ENCODE results near the gene NGDN. TPM values are rescaled to one million over a fixed set of nuclear protein-coding genes. Genes with fewer than 3 reads are reported as not detected.

The NGDN gene
- total RNA-seq, 1 donor from 2014 or later: 41.3 TPM

DNA sequence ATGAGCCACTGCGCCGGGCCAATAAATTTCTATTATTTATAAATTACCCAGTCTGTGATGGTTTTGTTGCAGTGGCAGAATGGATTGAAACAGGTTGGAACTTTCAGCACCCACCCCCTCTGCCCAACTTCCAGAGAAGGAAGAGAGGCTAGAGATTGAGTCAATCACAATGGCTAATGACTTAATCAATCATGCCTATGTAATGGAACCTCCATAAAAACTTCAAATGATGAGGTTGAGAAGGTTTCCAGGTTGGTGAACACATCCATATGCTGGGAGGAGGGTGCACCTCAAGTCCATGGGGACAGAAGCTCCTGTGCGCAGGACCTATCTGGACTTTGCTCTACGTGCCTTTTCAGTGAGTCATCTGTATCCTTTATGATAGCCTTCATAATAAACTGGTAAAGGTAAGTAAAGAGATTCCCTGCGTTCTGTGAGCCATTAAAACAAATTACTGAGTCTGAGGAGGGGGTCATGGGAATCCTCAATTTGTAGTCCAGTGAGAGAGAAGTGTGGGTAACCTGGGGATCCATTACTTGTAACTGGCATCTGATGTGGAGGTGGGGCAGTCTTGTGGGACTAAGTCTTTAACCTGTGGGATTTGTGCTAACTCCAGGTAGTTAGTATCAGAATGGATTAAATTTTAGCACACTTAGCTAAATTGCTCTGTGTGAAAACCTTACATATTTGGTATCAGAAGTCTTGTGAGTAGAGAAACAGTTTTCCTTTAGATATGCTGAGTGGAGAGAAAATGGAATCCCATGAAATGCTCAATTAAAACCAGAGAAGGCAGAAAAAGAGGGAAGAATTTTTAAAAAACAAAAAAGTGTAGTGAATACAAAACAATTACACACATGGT, 11.7 kb upstream of the NGDN start:
- TF ChIP-seq, protein P1, sequence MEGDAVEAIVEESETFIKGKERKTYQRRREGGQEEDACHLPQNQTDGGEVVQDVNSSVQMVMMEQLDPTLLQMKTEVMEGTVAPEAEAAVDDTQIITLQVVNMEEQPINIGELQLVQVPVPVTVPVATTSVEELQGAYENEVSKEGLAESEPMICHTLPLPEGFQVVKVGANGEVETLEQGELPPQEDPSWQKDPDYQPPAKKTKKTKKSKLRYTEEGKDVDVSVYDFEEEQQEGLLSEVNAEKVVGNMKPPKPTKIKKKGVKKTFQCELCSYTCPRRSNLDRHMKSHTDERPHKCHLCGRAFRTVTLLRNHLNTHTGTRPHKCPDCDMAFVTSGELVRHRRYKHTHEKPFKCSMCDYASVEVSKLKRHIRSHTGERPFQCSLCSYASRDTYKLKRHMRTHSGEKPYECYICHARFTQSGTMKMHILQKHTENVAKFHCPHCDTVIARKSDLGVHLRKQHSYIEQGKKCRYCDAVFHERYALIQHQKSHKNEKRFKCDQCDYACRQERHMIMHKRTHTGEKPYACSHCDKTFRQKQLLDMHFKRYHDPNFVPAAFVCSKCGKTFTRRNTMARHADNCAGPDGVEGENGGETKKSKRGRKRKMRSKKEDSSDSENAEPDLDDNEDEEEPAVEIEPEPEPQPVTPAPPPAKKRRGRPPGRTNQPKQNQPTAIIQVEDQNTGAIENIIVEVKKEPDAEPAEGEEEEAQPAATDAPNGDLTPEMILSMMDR (conservative IDR thresholded peaks at IDR 0.05; ENCODE audit: low read depth, low read length): no peak
- no peak overlapping the region for H3K4me3 ChIP-seq (ENCODE audit: low read depth, low read length)
- DNase-seq (ENCODE audit: low read depth): no peak

DNA sequence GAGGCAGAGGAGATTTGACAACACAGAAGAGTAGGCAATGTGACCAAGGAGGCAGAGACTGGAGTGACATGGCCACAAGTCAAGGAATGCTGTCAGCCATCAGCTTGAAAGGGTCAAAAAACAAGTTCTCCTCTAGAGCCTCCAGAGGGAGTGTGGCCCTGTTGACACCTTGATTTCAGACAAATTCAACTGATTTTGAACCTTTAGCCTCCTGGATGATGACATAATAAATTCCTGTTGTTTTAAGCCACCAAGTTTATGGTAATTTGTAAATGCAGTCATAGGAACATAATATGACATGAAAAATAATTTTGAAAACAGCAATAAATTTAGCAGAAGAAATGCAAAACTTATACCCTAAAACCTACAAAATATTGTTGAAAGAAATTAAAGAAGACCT, 8.5 kb upstream of the NGDN start:
- no peak overlapping the region for H3K4me3 ChIP-seq (ENCODE audit: low read depth, low read length)
- TF ChIP-seq, protein P1 (conservative IDR thresholded peaks at IDR 0.05; ENCODE audit: low read depth, low read length): no peak
- DNase-seq (ENCODE audit: low read depth): no peak

DNA sequence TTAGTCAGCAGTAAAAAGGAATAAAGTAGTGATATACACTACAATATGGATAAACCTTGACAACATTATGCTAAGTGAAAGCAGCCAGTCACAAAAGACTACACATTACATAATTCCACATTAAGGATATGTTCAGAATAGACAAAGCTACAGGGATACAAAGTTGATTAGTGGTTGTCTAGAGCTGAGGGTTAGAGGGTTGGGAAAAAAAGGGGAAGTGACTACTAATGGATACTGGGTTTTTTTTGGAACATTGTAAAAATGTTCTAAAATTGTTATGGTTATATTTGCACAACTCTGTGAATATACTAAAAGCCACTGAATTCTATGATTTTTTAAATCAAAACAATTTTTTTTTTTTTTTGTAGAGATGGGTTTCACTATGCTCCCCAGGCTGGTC, 4.8 kb upstream of the NGDN start:
- no peak overlapping the region for H3K4me3 ChIP-seq (ENCODE audit: low read depth, low read length)
- no peak for DNase-seq (ENCODE audit: low read depth)
- TF ChIP-seq, protein P1 (conservative IDR thresholded peaks at IDR 0.05; ENCODE audit: low read depth, low read length): no peak

DNA sequence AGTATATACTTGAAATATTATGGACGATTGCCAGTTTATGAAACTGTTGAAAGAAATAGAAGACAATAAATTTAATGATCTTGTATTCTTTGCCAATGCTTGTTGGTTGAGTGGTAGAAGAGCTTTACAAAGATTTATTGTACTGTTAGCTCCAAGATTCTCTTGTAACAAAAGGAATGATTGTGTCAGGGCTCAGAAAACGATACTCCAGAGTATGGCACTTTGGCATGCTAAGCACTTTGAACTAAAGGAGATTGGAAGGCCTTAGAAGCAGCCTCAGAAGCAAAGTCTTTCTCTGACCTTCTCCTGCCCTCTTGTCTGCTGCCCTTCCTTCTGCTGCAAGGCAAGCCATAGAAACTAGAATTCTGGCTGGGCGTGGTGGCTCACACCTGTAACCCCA, 4.2 kb upstream of the NGDN start:
- TF ChIP-seq, protein P1 (conservative IDR thresholded peaks at IDR 0.05; ENCODE audit: low read depth, low read length): no peak
- no peak overlapping the region for H3K4me3 ChIP-seq (ENCODE audit: low read depth, low read length)
- no peak for DNase-seq (ENCODE audit: low read depth)

DNA sequence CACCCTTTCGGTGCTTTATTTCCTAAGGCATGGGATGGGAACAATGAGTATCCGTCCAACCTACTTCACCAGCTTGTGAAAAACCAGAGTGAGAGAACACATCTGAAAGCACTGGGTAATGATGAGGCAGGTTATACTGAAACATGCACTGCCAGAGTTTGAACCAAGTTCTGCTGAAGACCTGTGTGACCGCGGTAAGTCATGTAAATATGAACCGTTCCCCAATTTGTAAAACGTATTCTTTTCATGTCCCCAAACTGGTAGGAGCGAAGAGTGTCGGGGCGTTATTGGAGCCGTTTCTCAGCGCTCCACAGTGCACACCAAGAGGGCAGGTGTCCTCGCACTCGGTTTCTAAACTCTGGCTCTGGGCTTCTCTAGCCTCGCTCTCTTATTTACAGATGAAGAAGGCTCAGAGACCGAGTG, 788 bp upstream of the NGDN start:
- no peak for DNase-seq (ENCODE audit: low read depth)
- H3K4me3 ChIP-seq (ENCODE audit: low read depth, low read length): peak overlapping the region; percentile 51
- TF ChIP-seq, protein P1 (conservative IDR thresholded peaks at IDR 0.05; ENCODE audit: low read depth, low read length): no peak

DNA sequence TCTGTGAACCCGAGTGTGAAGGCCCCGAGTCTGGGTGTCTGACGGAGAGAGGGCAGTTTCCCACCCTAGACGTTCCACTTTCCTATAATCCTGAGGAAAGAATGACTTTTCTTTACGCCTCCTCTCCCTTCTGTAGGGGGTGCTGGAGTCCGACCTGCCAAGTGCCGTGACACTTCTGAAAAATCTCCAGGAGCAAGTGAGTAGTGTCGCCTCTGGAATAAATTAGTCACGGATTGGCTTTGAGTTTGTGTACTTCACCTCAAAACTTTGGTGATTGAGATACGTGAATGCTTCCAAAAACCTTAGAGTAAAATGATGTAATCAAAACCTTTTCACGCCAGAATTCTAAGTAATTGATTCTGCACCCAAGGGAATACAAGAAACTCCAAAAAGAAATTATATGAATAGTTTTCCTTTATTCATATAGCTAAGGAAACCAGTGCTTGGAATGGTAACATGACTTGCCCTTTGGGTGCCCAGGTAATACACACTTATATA, 452 bp downstream of the NGDN start:
- DNase-seq (ENCODE audit: low read depth): no peak
- H3K4me3 ChIP-seq (ENCODE audit: low read depth, low read length): peak overlapping the region; percentile 75
- TF ChIP-seq, protein P1 (conservative IDR thresholded peaks at IDR 0.05; ENCODE audit: low read depth, low read length): no peak

DNA sequence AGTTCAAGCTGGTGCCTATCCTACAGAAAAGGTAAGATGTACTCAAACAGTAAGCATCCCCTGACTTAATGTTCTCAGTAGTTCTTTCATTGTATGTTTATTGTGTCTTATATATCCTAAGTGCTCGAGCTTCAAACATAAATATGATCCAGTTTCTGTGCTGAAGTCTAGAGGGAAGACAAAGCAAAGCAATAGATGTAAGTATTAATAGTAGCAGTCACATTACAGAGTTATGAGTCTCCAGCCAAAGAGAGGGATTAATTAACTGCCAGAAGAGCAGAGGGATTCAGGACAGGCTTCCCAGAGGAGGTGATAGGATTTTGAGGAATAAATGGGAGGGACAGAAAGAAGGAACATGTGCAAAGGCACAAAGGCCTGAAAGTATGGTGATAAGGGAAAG, 1.4 kb downstream of the NGDN start:
- TF ChIP-seq, protein P1 (conservative IDR thresholded peaks at IDR 0.05; ENCODE audit: low read depth, low read length): no peak
- H3K4me3 ChIP-seq (ENCODE audit: low read depth, low read length): no peak overlapping the region
- no peak for DNase-seq (ENCODE audit: low read depth)

Data from epithelial cell of proximal tubule (primary cell).